Gastroesophageal sphincter (tissue), 4 donors: ENCODE data around the gene PNMA6E. TPM values are rescaled to one million over a fixed set of nuclear protein-coding genes. Genes with fewer than 3 reads are reported as not detected.

Experiments used
- ATAC-seq: fragments of 150-250 bp; one replicate; pipeline ENCODE4 v1.9.1; 2016; ENCODE audit warnings: mild to moderate bottlenecking, moderate library complexity
- H3K27ac ChIP-seq, 4 donors: fragments of 200-600 bp; sonication (generic) in 3 of 4; 1 replicate in 3 of 4; 2 replicates in 1 of 4; pipeline ENCODE4 v1.5.1; 2016 to 2019
- H3K27me3 ChIP-seq: fragments of 200-600 bp; sonication (generic); one replicate; pipeline ENCODE4 v1.5.1; 2019
- H3K36me3 ChIP-seq, 2 donors: fragments of 200-600 bp; sonication (generic); one replicate each; pipeline ENCODE4 v1.5.1; 2019; ENCODE audit warnings: control low read depth in 1 of 2
- H3K4me1 ChIP-seq, 3 donors: fragments of 200-600 bp; sonication (generic); 1 replicate in 2 of 3; 2 replicates in 1 of 3; pipeline ENCODE4 v1.5.1; 2016 to 2019; ENCODE audit warnings: control low read depth in 2 of 3
- H3K4me3 ChIP-seq, 2 donors: fragments of 200-600 bp; sonication (generic); one replicate each; pipeline ENCODE4 v1.5.1; 2019; ENCODE audit warnings: mild to moderate bottlenecking in 1 of 2, moderate library complexity in 1 of 2
- H3K9me3 ChIP-seq, 3 donors: fragments of 200-600 bp; sonication (generic); one replicate each; pipeline ENCODE4 v1.5.1; 2017 to 2019; ENCODE audit warnings: control low read depth in 2 of 3
- CTCF ChIP-seq, 4 experiments: fragments of 200-600 bp in 2 of 4; fragments of 450-650 bp in 2 of 4; sonication (generic) in 1 of 4; IDR thresholded peaks; one replicate each; pipeline ENCODE4 v1.5.1; 2017 to 2019; ENCODE audit warnings: antibody characterized with exemption in 4 of 4, mild to moderate bottlenecking in 2 of 4, moderate library complexity in 2 of 4
- EP300 ChIP-seq: sonication (generic); formaldehyde crosslinking; IDR thresholded peaks from one replicate; pipeline ENCODE4 v1.6.1; 2017; ENCODE audit warnings: antibody characterized with exemption, mild to moderate bottlenecking
- POLR2A ChIP-seq, 2 donors: fragments of 450-650 bp; IDR thresholded peaks; one replicate each; pipeline ENCODE4 v1.6.1; 2017; ENCODE audit warnings: antibody characterized with exemption in 2 of 2, mild to moderate bottlenecking in 2 of 2, moderate library complexity in 1 of 2
- POLR2AphosphoS5 ChIP-seq: sonication (generic); formaldehyde crosslinking; IDR thresholded peaks from one replicate; pipeline ENCODE4 v1.6.1; 2017; ENCODE audit warnings: antibody characterized with exemption
- WGBS, 2 donors: methylation state at CpG; one replicate each; pipeline ENCODE4 v1.1.5; 2018; ENCODE audit warnings: low coverage in 1 of 2; 5-methylcytosine and 5-hydroxymethylcytosine counted together
- total RNA-seq, 4 donors: library from RNA; depleted of rRNA; stranded (reverse); fragments of >200 nt; gene quantifications; one replicate each; pipeline ENCODE4 v1.1.0, GENCODE V29; 2016

PNMA6E gene
- total RNA-seq, 4 donors from 2014 or later = not detected

GRCh38 chrX:153372949-153373348 is 28.2 kb downstream of the PNMA6E start:
- ATAC-seq = no peak
- Histone ChIP-seq H3K4me3 (no peak overlapping the region), H3K27me3 (no peaks in the 10 kb centered on the region), H3K27ac (no peak overlapping the region), H3K36me3 (no peaks in the 10 kb centered on the region), H3K4me1 (no peaks in the 10 kb centered on the region), H3K9me3 (no peaks in the 10 kb centered on the region)
- TF ChIP-seq POLR2A (IDR thresholded peaks at IDR 0.05) (no peak), EP300 (no peak), POLR2AphosphoS5 (no peak), CTCF (IDR thresholded peaks at IDR 0.05) (no peak)

GRCh38 chrX:153371256-153371655 is 29.9 kb downstream of the PNMA6E start:
- WGBS, 2 donors = 51% methylated on average over 3 of the region's 3 CpGs; no CpG with 5 or more reads in 1 of the 2 donors
- Histone ChIP-seq H3K27me3 (no peaks in the 10 kb centered on the region), H3K36me3 (no peaks in the 10 kb centered on the region), H3K27ac (no peak overlapping the region), H3K4me1 (no peaks in the 10 kb centered on the region), H3K9me3 (no peaks in the 10 kb centered on the region), H3K4me3 (no peak overlapping the region)
- TF ChIP-seq POLR2A (IDR thresholded peaks at IDR 0.05) (no peak), CTCF (IDR thresholded peaks at IDR 0.05) (no peak), POLR2AphosphoS5 (no peak), EP300 (no peak)
- ATAC-seq = no peak

GRCh38 chrX:153370293-153371055 is 30.7 kb downstream of the PNMA6E start:
- TF ChIP-seq POLR2AphosphoS5 = no peak
- no peak for TF ChIP-seq POLR2A (IDR thresholded peaks at IDR 0.05)
- no peak for TF ChIP-seq CTCF (IDR thresholded peaks at IDR 0.05)
- no peak for TF ChIP-seq EP300
- 52 to 69% methylated on average over 5 to 6 of the region's 8 CpGs for WGBS, 2 donors
- Histone ChIP-seq H3K36me3 (no peaks in the 10 kb centered on the region), H3K4me1 (no peaks in the 10 kb centered on the region), H3K27ac (no peak overlapping the region), H3K27me3 (no peaks in the 10 kb centered on the region), H3K4me3 (no peak overlapping the region), H3K9me3 (no peaks in the 10 kb centered on the region)
- ATAC-seq = no peak

GRCh38 chrX:153366878-153367538 is 34.1 kb downstream of the PNMA6E start:
- WGBS, 2 donors = 67 to 70% methylated on average over 3 to 5 of the region's 5 CpGs
- Histone ChIP-seq H3K36me3 (no peaks in the 10 kb centered on the region), H3K4me1 (no peaks in the 10 kb centered on the region), H3K9me3 (no peaks in the 10 kb centered on the region), H3K27me3 (no peaks in the 10 kb centered on the region), H3K4me3 (no peak overlapping the region), H3K27ac (no peak overlapping the region)
- ATAC-seq = no peak
- TF ChIP-seq POLR2A (IDR thresholded peaks at IDR 0.05) = no peak
- no peak for TF ChIP-seq CTCF (IDR thresholded peaks at IDR 0.05)
- no peak for TF ChIP-seq EP300
- no peak for TF ChIP-seq POLR2AphosphoS5

GRCh38 chrX:153366119-153366518 is 35.0 kb downstream of the PNMA6E start:
- Histone ChIP-seq H3K4me1 (no peaks in the 10 kb centered on the region), H3K27me3 (no peaks in the 10 kb centered on the region), H3K36me3 (no peaks in the 10 kb centered on the region), H3K4me3 (no peak overlapping the region), H3K9me3 (no peaks in the 10 kb centered on the region), H3K27ac (no peak overlapping the region)
- no peak for ATAC-seq
- WGBS, 2 donors = 72% methylated on average over 3 of the region's 3 CpGs; no CpG with 5 or more reads in 1 of the 2 donors
- TF ChIP-seq POLR2AphosphoS5 = no peak
- no peak for TF ChIP-seq CTCF (IDR thresholded peaks at IDR 0.05)
- TF ChIP-seq EP300 = no peak
- no peak for TF ChIP-seq POLR2A (IDR thresholded peaks at IDR 0.05)
